Kasumi-1 (cell line): Measurements from ENCODE around the gene PTBP3.
"Not testable (repeated sequence)": the region's sequence is repeated elsewhere in the genome, so short reads cannot be mapped to it uniquely, and the experiment has no call there.

Experiments
- DNase-seq, 2 experiments: peaks; one replicate each; lab custom pipeline; 2025; lab: John Stamatoyannopoulos, UW

PTBP3 gene

DNA sequence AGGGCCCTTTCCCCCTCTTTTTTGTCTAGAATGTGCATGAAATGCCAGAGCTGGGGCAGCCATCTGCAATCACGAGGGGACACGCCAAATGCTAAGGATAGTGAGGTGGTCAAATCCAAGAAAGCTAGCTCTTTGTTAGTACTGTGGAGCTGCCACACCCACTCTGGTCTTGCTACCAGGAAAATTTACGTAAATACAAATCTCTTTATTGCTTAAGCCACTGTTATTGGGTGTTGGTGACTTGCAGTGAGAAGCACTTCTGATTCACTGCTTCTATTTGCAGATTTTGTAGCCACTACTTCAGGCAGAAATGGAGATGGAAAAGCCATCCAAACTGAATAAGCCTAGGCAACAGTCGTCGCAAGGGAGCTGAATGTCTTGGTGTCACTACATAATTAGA, 132.7 kb downstream of the PTBP3 start:
- DNase-seq: no peak

- no peak for DNase-seq
Measured at GRCh38 chr9:112198646-112199045, 134.8 kb downstream of the PTBP3 start.

GRCh38 chr9:112194969-112195431, 138.4 kb downstream of the PTBP3 start:
- no peak for DNase-seq

- DNase-seq: no peak
Measured at GRCh38 chr9:112193572-112194288, 139.7 kb downstream of the PTBP3 start.

- not testable (repeated sequence) for DNase-seq
Measured at GRCh38 chr9:112190320-112190719, 143.1 kb downstream of the PTBP3 start.

GRCh38 chr9:112188884-112189283, 144.5 kb downstream of the PTBP3 start:
- no peak for DNase-seq

DNA sequence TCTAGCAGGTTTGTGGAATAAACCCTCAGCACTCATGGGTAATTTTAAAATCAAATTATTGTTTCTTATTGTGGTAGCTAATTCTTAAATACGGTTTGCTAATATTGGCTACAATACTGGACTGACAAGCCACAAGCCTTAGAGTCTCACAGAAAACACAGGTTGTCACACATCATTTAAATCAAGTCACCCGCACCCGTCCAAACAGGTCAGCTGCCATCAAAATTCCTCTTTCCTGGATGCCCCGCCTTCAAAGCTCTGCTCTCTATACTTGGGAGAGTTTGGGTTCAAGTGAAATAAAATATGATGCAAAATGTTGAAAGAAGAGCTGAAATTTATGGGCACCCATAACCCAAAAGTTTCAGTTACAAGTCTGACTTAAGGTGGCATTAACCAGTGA, 146.0 kb downstream of the PTBP3 start:
- DNase-seq: no peak

GRCh38 chr9:112186695-112187094, 146.7 kb downstream of the PTBP3 start:
- DNase-seq: no peak

- no peak for DNase-seq
Measured at GRCh38 chr9:112184946-112185345, 148.5 kb downstream of the PTBP3 start.

DNA sequence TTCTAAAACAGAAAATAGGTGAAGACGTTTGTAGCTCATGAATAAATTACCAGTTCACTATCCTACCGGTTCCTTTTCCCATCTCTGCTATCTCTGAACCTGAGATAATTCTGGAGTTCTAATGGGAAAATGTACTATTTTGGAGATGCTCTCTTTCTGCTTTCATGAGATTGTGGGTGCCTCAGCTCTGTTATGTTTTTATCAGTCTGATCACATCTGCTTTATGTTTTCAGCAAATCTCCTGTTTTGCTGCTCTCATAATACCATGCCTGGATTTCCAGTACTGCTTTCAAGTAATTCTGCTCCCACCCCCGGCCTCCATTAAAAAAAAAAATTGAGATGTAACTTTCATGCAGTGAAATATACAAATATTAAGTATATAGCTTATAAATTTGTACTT, 149.2 kb downstream of the PTBP3 start:
- DNase-seq: no peak

DNA sequence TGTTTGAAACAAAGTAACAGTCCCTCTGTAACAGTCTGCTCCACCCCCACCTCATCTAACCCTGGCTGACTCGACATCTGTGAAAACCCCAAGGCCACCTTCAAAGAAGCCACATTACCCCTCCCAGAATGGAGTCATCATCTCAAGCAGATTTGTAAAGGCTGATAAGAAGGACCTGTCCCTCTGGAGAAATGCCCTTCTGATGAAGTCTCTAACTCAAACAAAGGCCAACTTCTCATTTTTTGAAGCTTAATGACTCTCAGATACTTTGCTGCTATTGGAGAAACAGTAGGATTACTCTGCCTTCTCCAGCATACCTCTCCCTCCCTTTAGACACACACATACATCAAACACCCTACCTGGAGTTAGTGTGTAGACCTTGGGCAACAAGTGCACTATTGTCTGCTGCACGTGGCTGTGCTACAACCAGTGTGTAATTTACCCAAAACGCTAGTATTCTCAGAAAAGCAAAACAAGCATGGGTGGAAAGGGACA, 153.0 kb downstream of the PTBP3 start:
- DNase-seq: peak; percentile 39 to 41

DNA sequence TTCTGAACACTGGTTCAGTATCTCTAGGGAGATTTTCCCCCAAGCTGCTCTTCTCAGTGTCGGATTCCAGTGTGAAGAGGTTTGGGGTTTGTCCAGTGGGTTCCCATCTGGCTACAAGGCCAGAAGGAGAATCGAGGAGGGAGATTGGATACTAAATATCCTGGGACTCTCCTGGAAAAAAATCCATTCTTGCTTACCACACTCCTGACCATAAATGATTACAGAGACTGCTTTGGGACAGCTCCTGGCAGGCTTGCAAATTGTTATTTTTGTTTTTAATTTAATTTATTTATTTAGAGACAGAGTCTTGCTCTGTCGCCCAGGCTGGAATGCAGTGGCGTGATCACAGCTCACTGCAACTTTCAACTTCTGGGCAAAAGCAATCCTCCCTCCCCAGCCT, 153.6 kb downstream of the PTBP3 start:
- DNase-seq: no peak

- DNase-seq: no peak
Measured at GRCh38 chr9:112176524-112176923, 156.9 kb downstream of the PTBP3 start.

- no peak for DNase-seq
Measured at GRCh38 chr9:112175796-112176315, 157.6 kb downstream of the PTBP3 start.

- no peak for DNase-seq
Measured at GRCh38 chr9:112174965-112175795, 158.2 kb downstream of the PTBP3 start, which contains the start of gene SUSD1. TSS of gene SUSD1 (minus strand) at chr9:112175297. CDS start at chr9:112175235, 62 bp downstream.

DNA sequence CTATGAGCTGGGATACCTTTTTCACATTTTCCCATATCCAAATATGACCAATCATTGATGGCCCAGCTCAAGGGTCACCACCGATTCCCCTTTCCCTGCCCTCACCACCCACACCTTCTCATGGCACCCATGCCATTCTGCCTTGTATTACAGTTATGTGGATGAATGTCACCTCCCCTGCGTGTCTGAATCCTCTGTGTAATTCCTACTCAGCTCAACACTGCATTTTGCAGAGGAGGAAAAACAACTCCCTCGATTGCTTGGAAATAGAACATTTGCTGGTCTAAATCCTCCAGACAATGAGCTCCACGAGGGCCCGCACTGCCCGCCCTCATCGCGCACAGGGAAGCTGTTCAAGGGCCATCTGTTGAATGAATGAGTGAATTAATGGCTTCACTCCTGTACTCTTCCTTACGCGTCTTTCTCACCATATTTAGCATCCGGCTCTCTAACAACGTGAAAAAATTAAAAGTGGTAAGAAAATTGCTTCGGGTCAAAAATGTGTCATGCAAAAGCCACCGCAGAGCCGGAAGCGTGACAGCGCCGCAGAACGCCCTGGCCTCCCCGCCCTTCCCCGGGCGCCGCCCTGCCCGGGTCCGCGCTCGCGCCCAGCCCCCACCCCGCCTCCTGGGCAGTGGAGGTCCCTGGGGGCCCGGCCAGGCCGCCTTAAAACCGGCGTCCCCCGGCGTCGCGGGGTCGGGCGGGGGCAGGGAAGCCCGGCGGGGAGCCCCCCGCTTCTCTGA, 159.0 kb downstream of the PTBP3 start:
- peak; percentile 41 to 52 for DNase-seq

DNA sequence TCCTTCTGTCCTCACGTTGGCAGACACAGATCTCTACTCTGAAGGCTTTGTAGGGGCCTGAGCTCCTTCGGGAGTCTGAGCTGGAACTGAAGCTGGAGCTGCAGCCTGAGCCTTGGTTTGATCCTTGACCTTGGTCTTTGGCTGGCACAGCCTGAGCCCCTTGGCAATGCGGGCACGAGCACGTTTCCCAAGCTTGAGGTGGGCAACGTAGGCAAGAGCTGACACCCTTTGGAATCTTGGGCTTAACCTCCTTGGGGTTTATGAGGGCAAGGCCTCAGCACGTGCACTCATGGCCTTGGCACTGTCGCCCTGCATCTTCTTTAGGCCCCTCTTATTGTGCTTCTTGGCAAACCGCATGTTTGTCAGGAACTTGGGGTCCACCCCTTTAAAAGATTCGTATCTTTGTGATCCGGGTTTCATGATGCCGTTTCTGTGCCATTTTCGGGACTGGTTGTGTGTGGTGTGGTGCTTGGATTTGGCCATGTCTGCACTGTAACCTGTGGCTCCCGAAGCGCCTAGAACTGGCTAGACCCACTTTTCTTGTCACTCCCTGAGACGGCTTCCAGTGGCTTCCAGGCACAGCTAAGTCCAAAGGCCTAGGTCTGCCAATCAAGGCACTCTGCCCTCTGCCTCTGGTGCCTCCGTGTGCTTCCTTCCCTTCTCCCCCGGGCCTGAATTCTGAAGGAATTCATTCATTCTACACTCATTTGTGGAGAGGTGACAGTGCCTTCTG, 159.8 kb downstream of the PTBP3 start:
- no peak for DNase-seq

DNA sequence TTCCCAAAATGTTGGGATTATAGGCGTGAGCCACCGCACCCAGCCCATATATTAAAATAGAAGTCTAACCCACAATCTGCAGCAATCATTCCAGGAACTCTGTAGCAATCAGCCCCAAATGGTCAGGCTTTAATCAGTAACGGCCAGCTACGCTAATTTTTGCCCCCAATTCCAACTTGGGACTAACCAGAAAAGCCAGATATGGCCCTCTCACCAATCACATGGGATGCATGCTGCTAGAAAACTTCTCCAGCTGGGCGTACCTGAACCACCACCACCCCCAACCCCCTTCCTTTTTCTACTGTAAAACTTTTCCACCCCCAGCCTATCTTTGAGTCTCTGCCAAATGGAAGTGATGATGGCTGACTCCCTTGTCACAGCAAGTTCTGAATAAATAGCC, 162.5 kb downstream of the PTBP3 start:
- DNase-seq: no peak

DNA sequence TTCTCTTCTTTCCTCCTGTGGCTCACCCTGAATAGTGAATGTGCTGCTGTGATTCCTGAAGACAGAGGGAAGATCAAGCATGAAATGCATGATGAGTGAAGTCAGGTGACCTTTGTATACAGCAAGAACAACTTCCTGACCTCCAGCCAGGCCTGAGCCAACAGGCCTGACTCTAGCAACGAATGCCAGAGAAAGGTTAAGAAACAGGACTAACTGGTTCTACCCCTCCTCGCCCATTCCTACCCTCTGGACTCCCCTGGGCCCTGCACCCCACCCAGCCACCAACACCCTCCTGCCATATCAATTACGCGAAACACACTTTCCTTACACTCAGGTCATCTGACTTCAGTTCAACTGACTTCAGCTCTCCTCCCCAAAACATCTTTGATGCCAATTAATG, 163.2 kb downstream of the PTBP3 start:
- DNase-seq: no peak

GRCh38 chr9:112169368-112169767, 164.1 kb downstream of the PTBP3 start:
- DNase-seq: no peak

GRCh38 chr9:112168197-112168596, 165.2 kb downstream of the PTBP3 start:
- DNase-seq: no peak
